HL-60 (cell line): ENCODE data around the gene ARHGEF17.

Experiments used
- DNase-seq, 2 experiments: peaks; one replicate each; pipeline ENCODE4 v3.0.0-alpha.2; 2010 to 2020; ENCODE audit warnings: low read depth in 1 of 2, low spot score in 1 of 2
- H3K27ac ChIP-seq: fragments of 250-450 bp; sonication (Bioruptor Pico); replicated peaks from 2 replicates; pipeline ENCODE4 v1.5.1; 2020; ENCODE audit warnings: mild to moderate bottlenecking, moderate library complexity
- H3K27me3 ChIP-seq: fragments of 250-450 bp; sonication (Bioruptor Pico); 2 replicates; pipeline ENCODE4 v1.5.1; 2021; ENCODE audit warnings: mild to moderate bottlenecking, moderate library complexity; ENCODE audit not compliant: insufficient read depth, poor library complexity, severe bottlenecking
- H3K4me3 ChIP-seq: replicated peaks from 2 replicates; pipeline ENCODE4 v1.5.1; 2011; ENCODE audit warnings: mild to moderate bottlenecking, control low read depth, low read length; ENCODE audit not compliant: insufficient read depth
- GABPA ChIP-seq: IDR thresholded peaks from 2 replicates; pipeline ENCODE4 v1.6.1; 2012; ENCODE audit warnings: low read depth
- POLR2AphosphoS5 ChIP-seq: IDR thresholded peaks from 2 replicates; pipeline ENCODE4 v1.6.1; 2012; ENCODE audit warnings: low read depth
- SPI1 ChIP-seq: IDR thresholded peaks from 2 replicates; pipeline ENCODE4 v1.6.1; 2012; ENCODE audit warnings: low read depth, mild to moderate bottlenecking, borderline replicate concordance
- TF ChIP-seq, protein P1 (sequence below): IDR thresholded peaks from 2 replicates; pipeline ENCODE4 v1.6.1; 2012; ENCODE audit warnings: low read depth; ENCODE audit not compliant: insufficient replicate concordance
- TF ChIP-seq, protein P2 (sequence below): IDR thresholded peaks from one replicate; pipeline ENCODE4 v1.5.1; 2011; ENCODE audit warnings: low read length, control low read depth, inconsistent platforms; ENCODE audit not compliant: insufficient read depth

ARHGEF17 gene

DNA sequence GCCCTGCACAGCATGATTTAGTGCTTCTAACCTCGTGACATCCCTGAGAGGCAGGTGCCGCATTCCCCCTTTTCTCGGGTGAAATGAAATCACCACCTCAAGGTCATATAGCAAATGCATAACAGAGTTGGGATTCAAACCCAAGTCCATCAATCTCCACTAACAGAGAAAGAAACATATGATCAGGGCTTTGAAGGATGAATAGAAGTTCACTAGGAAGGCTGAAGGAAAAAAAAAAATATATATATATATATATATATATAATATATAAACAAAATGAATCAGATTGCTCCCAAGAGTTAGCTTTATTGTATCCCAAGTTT, 12.1 kb upstream of the ARHGEF17 start:
- Histone ChIP-seq H3K4me3 (no peak overlapping the region), H3K27me3 (no peaks in the 10 kb centered on the region), H3K27ac (no peak overlapping the region)
- no peak for DNase-seq
- TF ChIP-seq SPI1 (no peak), POLR2AphosphoS5 (no peak), GABPA (no peak)
- TF ChIP-seq, protein P1, sequence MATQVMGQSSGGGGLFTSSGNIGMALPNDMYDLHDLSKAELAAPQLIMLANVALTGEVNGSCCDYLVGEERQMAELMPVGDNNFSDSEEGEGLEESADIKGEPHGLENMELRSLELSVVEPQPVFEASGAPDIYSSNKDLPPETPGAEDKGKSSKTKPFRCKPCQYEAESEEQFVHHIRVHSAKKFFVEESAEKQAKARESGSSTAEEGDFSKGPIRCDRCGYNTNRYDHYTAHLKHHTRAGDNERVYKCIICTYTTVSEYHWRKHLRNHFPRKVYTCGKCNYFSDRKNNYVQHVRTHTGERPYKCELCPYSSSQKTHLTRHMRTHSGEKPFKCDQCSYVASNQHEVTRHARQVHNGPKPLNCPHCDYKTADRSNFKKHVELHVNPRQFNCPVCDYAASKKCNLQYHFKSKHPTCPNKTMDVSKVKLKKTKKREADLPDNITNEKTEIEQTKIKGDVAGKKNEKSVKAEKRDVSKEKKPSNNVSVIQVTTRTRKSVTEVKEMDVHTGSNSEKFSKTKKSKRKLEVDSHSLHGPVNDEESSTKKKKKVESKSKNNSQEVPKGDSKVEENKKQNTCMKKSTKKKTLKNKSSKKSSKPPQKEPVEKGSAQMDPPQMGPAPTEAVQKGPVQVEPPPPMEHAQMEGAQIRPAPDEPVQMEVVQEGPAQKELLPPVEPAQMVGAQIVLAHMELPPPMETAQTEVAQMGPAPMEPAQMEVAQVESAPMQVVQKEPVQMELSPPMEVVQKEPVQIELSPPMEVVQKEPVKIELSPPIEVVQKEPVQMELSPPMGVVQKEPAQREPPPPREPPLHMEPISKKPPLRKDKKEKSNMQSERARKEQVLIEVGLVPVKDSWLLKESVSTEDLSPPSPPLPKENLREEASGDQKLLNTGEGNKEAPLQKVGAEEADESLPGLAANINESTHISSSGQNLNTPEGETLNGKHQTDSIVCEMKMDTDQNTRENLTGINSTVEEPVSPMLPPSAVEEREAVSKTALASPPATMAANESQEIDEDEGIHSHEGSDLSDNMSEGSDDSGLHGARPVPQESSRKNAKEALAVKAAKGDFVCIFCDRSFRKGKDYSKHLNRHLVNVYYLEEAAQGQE, result no peak
- TF ChIP-seq, protein P2, sequence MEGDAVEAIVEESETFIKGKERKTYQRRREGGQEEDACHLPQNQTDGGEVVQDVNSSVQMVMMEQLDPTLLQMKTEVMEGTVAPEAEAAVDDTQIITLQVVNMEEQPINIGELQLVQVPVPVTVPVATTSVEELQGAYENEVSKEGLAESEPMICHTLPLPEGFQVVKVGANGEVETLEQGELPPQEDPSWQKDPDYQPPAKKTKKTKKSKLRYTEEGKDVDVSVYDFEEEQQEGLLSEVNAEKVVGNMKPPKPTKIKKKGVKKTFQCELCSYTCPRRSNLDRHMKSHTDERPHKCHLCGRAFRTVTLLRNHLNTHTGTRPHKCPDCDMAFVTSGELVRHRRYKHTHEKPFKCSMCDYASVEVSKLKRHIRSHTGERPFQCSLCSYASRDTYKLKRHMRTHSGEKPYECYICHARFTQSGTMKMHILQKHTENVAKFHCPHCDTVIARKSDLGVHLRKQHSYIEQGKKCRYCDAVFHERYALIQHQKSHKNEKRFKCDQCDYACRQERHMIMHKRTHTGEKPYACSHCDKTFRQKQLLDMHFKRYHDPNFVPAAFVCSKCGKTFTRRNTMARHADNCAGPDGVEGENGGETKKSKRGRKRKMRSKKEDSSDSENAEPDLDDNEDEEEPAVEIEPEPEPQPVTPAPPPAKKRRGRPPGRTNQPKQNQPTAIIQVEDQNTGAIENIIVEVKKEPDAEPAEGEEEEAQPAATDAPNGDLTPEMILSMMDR, result no peak

DNA sequence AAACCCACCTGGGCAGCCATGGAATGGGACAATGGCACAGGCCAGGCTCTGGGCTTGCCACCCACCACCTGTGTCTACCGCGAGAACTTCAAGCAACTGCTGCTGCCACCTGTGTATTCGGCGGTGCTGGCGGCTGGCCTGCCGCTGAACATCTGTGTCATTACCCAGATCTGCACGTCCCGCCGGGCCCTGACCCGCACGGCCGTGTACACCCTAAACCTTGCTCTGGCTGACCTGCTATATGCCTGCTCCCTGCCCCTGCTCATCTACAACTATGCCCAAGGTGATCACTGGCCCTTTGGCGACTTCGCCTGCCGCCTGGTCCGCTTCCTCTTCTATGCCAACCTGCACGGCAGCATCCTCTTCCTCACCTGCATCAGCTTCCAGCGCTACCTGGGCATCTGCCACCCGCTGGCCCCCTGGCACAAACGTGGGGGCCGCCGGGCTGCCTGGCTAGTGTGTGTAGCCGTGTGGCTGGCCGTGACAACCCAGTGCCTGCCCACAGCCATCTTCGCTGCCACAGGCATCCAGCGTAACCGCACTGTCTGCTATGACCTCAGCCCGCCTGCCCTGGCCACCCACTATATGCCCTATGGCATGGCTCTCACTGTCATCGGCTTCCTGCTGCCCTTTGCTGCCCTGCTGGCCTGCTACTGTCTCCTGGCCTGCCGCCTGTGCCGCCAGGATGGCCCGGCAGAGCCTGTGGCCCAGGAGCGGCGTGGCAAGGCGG, 11.4 kb upstream of the ARHGEF17 start:
- TF ChIP-seq GABPA, result no peak
- TF ChIP-seq, protein P2, result no peak
- TF ChIP-seq, protein P1, result no peak
- TF ChIP-seq SPI1, result no peak
- TF ChIP-seq POLR2AphosphoS5, result no peak
- no peaks in the 10 kb centered on the region for H3K27me3 ChIP-seq
- DNase-seq, result no peak
- H3K4me3 ChIP-seq, result no peak overlapping the region
- H3K27ac ChIP-seq, result no peak overlapping the region

GRCh38 chr11:73297231-73297590, 10.9 kb upstream of the ARHGEF17 start:
- Histone ChIP-seq H3K4me3 (no peak overlapping the region), H3K27me3 (no peaks in the 10 kb centered on the region), H3K27ac (no peak overlapping the region)
- no peak for DNase-seq
- TF ChIP-seq SPI1, result no peak
- no peak for TF ChIP-seq GABPA
- TF ChIP-seq, protein P2, result no peak
- no peak for TF ChIP-seq POLR2AphosphoS5
- TF ChIP-seq, protein P1, result no peak
